ENCODE measurements around the gene RGL4.
"Not testable (repeated sequence)": the region's sequence is repeated elsewhere in the genome, so short reads cannot be mapped to it uniquely, and the experiment has no call there.

RGL4 gene

GRCh38 chr22:23714596-23715578, 24.1 kb downstream of the RGL4 start:
- H3K9me3 ChIP-seq (ENCODE audit: low read depth, low read length): no peaks in the 10 kb centered on the region
- no peak for TF ChIP-seq EZH2 (IDR thresholded peaks at IDR 0.05)
- no peak for TF ChIP-seq FOXP2 (optimal IDR thresholded peaks at IDR 0.05; ENCODE audit: control extremely low read depth, extremely low read length, insufficient read depth)
- TF ChIP-seq POLR2AphosphoS5 (IDR thresholded peaks at IDR 0.05; ENCODE audit: borderline replicate concordance, low read depth, low read length): no peak
- H3K4me3 ChIP-seq: no peak overlapping the region
- no peak overlapping the region for H3K27ac ChIP-seq
- DNase-seq (ENCODE audit: low read depth, low spot score): no peak
- no peak overlapping the region for H3K9ac ChIP-seq (ENCODE audit: insufficient read length)
- peaks cover 37% of the 10 kb centered on the region for H3K36me3 ChIP-seq (ENCODE audit: insufficient read depth, low read length)

- Histone ChIP-seq H3K36me3 (ENCODE audit: insufficient read depth, low read length) (peaks cover 27% of the 10 kb centered on the region), H3K27ac (no peak overlapping the region), H3K9me3 (ENCODE audit: low read depth, low read length) (no peaks in the 10 kb centered on the region), H3K4me3 (peak overlapping the region; percentile 98), H3K9ac (ENCODE audit: insufficient read length) (no peak overlapping the region)
- DNase-seq (ENCODE audit: low read depth, low spot score): no peak
- TF ChIP-seq EZH2 (IDR thresholded peaks at IDR 0.05) (no peak), POLR2AphosphoS5 (IDR thresholded peaks at IDR 0.05; ENCODE audit: borderline replicate concordance, low read depth, low read length) (no peak), FOXP2 (optimal IDR thresholded peaks at IDR 0.05; ENCODE audit: control extremely low read depth, extremely low read length, insufficient read depth) (no peak)
Observed at GRCh38 chr22:23715806-23716375, 25.1 kb downstream of the RGL4 start.

- Histone ChIP-seq H3K36me3 (ENCODE audit: insufficient read depth, low read length) (peaks cover 15% of the 10 kb centered on the region; the same call in 1 of the 2 replicates), H3K9ac (ENCODE audit: insufficient read length) (peak overlapping the region; percentile 93), H3K27ac (0 out of 2 replicates have a peak overlapping the region, but pooled peaks have one; percentile 57), H3K9me3 (ENCODE audit: low read depth, low read length) (no peaks in the 10 kb centered on the region), H3K4me3 (peak overlapping the region; percentile 98)
- peak; percentile 45 for TF ChIP-seq FOXP2 (optimal IDR thresholded peaks at IDR 0.05; ENCODE audit: control extremely low read depth, extremely low read length, insufficient read depth)
- TF ChIP-seq POLR2AphosphoS5 (IDR thresholded peaks at IDR 0.05; ENCODE audit: borderline replicate concordance, low read depth, low read length): peak; percentile 94
- TF ChIP-seq EZH2 (IDR thresholded peaks at IDR 0.05): no peak
- peak; percentile 37 for DNase-seq (ENCODE audit: low read depth, low spot score)
Observed at GRCh38 chr22:23716811-23717801, 26.3 kb downstream of the RGL4 start.

- Histone ChIP-seq H3K9me3 (ENCODE audit: low read depth, low read length) (no peaks in the 10 kb centered on the region), H3K9ac (ENCODE audit: insufficient read length) (no peak overlapping the region), H3K36me3 (ENCODE audit: insufficient read depth, low read length) (peaks cover 10% of the 10 kb centered on the region; the same call in 1 of the 2 replicates), H3K4me3 (no peak overlapping the region), H3K27ac (no peak overlapping the region)
- no peak for DNase-seq (ENCODE audit: low read depth, low spot score)
- no peak for TF ChIP-seq EZH2 (IDR thresholded peaks at IDR 0.05)
- TF ChIP-seq POLR2AphosphoS5 (IDR thresholded peaks at IDR 0.05; ENCODE audit: borderline replicate concordance, low read depth, low read length): no peak
- no peak for TF ChIP-seq FOXP2 (optimal IDR thresholded peaks at IDR 0.05; ENCODE audit: control extremely low read depth, extremely low read length, insufficient read depth)
Observed at GRCh38 chr22:23718371-23719165, 27.8 kb downstream of the RGL4 start.

GRCh38 chr22:23720855-23721254, 30.0 kb downstream of the RGL4 start:
- Histone ChIP-seq H3K36me3 (ENCODE audit: insufficient read depth, low read length) (no peaks in the 10 kb centered on the region), H3K27ac (no peak overlapping the region), H3K4me3 (no peak overlapping the region), H3K9me3 (ENCODE audit: low read depth, low read length) (no peaks in the 10 kb centered on the region), H3K9ac (ENCODE audit: insufficient read length) (no peak overlapping the region)
- TF ChIP-seq FOXP2 (optimal IDR thresholded peaks at IDR 0.05; ENCODE audit: control extremely low read depth, extremely low read length, insufficient read depth) (no peak), POLR2AphosphoS5 (IDR thresholded peaks at IDR 0.05; ENCODE audit: borderline replicate concordance, low read depth, low read length) (no peak), EZH2 (IDR thresholded peaks at IDR 0.05) (no peak)
- no peak for DNase-seq (ENCODE audit: low read depth, low spot score)

GRCh38 chr22:23722160-23722559, 31.3 kb downstream of the RGL4 start:
- no peak overlapping the region for H3K9ac ChIP-seq (ENCODE audit: insufficient read length)
- H3K9me3 ChIP-seq (ENCODE audit: low read depth, low read length): no peaks in the 10 kb centered on the region
- DNase-seq (ENCODE audit: low read depth, low spot score): no peak
- TF ChIP-seq EZH2 (IDR thresholded peaks at IDR 0.05) (no peak), POLR2AphosphoS5 (IDR thresholded peaks at IDR 0.05; ENCODE audit: borderline replicate concordance, low read depth, low read length) (no peak), FOXP2 (optimal IDR thresholded peaks at IDR 0.05; ENCODE audit: control extremely low read depth, extremely low read length, insufficient read depth) (no peak)
- H3K36me3 ChIP-seq (ENCODE audit: insufficient read depth, low read length): no peaks in the 10 kb centered on the region
- no peak overlapping the region for H3K27ac ChIP-seq
- no peak overlapping the region for H3K4me3 ChIP-seq

GRCh38 chr22:23722724-23723123, 31.9 kb downstream of the RGL4 start:
- DNase-seq (ENCODE audit: low read depth, low spot score): no peak
- no peak overlapping the region for H3K4me3 ChIP-seq
- TF ChIP-seq FOXP2 (optimal IDR thresholded peaks at IDR 0.05; ENCODE audit: control extremely low read depth, extremely low read length, insufficient read depth) (no peak), EZH2 (IDR thresholded peaks at IDR 0.05) (no peak), POLR2AphosphoS5 (IDR thresholded peaks at IDR 0.05; ENCODE audit: borderline replicate concordance, low read depth, low read length) (no peak)
- no peak overlapping the region for H3K27ac ChIP-seq
- no peaks in the 10 kb centered on the region for H3K36me3 ChIP-seq (ENCODE audit: insufficient read depth, low read length)
- H3K9ac ChIP-seq (ENCODE audit: insufficient read length): no peak overlapping the region
- no peaks in the 10 kb centered on the region for H3K9me3 ChIP-seq (ENCODE audit: low read depth, low read length)

- H3K36me3 ChIP-seq (ENCODE audit: insufficient read depth, low read length); H3K27ac ChIP-seq; H3K4me3 ChIP-seq; H3K9me3 ChIP-seq (ENCODE audit: low read depth, low read length); H3K9ac ChIP-seq (ENCODE audit: insufficient read length); DNase-seq (ENCODE audit: low read depth, low spot score): not testable (repeated sequence)
Observed at GRCh38 chr22:23728108-23728507, 37.3 kb downstream of the RGL4 start.
